HFFc6 (cell line): ENCODE measurements around the gene NUAK1. TPM values are rescaled to one million over a fixed set of nuclear protein-coding genes. Genes with fewer than 3 reads are reported as not detected.
A peak's percentile ranks its signal among the peaks of the same experiment; 100 is the strongest.

Experiments
- DNase-seq: peaks from one replicate; pipeline ENCODE4 v3.0.0-alpha.2; 2018
- H3K27ac Mint-ChIP-seq: 2 replicates; pipeline ENCODE4 v1.8.0; 2020; ENCODE audit warnings: mild to moderate bottlenecking, mixed read lengths
- H3K27me3 Mint-ChIP-seq: 2 replicates; pipeline ENCODE4 v1.8.0; 2021; ENCODE audit warnings: mild to moderate bottlenecking, moderate library complexity, mixed read lengths; ENCODE audit not compliant: insufficient read depth
- H3K36me3 Mint-ChIP-seq: 2 replicates; pipeline ENCODE4 v1.8.0; 2021; ENCODE audit warnings: low read depth, mixed read lengths
- H3K4me1 Mint-ChIP-seq: 2 replicates; pipeline ENCODE4 v1.8.0; 2020; ENCODE audit warnings: low read depth, mixed read lengths
- H3K4me3 Mint-ChIP-seq: 2 replicates; pipeline ENCODE4 v1.8.0; 2020; ENCODE audit warnings: mild to moderate bottlenecking, moderate library complexity, mixed read lengths
- H3K9me3 Mint-ChIP-seq: 2 replicates; pipeline ENCODE4 v1.8.0; 2020; ENCODE audit warnings: mild to moderate bottlenecking, mixed read lengths
- CTCF ChIP-seq: fragments of 200-600 bp; sonication (generic); IDR thresholded peaks from 2 replicates; pipeline ENCODE4 v1.5.0; 2021; ENCODE audit warnings: antibody characterized with exemption, mild to moderate bottlenecking
- total RNA-seq, 6 experiments: library from RNA; stranded (reverse); fragmentation: NEBNext Ultra II Directional; extraction: Animal tissue kit (Norgen Biotek cat#: 25700); gene quantifications; 2 replicates in 1 of 6; 3 replicates in 5 of 6; pipeline ENCODE4 v1.2.3, GENCODE V29; 2021

NUAK1 gene
- total RNA-seq, 6 experiments from 2014 or later: 11.0 to 37.3 (median 14.1) TPM

GRCh38 chr12:106066051-106066705, 72.6 kb downstream of the NUAK1 start:
- Mint-ChIP-seq H3K4me1 (peaks cover 38% of the 10 kb centered on the region), H3K27ac (no peak overlapping the region), H3K4me3 (peak overlapping the region; percentile 4; the same call in 1 of the 2 replicates), H3K27me3 (peaks cover 5% of the 10 kb centered on the region), H3K36me3 (peaks cover 70% of the 10 kb centered on the region), H3K9me3 (no peaks in the 10 kb centered on the region)
- DNase-seq: no peak
- TF ChIP-seq CTCF: no peak

- no peak for TF ChIP-seq CTCF
- peaks cover 38% of the 10 kb centered on the region for H3K4me1 Mint-ChIP-seq
- H3K27ac Mint-ChIP-seq: no peak overlapping the region
- H3K27me3 Mint-ChIP-seq: peaks cover 6% of the 10 kb centered on the region
- H3K4me3 Mint-ChIP-seq: no peak overlapping the region; the same call in 1 of the 2 replicates
- DNase-seq: no peak
- H3K36me3 Mint-ChIP-seq: peaks cover 63% of the 10 kb centered on the region
- no peaks in the 10 kb centered on the region for H3K9me3 Mint-ChIP-seq
Measured at GRCh38 chr12:106065506-106065905, 73.2 kb downstream of the NUAK1 start.

DNA sequence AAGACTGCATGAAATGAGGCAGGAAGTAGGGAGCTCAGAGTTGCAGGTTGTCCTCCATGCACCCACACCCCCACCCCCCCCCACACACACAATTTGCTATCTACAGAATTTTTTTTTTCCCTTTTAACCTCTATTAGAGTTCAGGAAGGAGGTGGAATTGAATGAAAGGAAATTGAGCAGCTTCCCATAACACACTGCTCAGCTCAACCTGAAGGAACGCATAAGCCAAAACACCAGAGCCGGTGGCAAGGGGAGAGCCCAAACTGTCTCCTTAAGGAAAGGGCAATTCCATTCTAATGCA, 74.1 kb downstream of the NUAK1 start:
- Mint-ChIP-seq H3K4me3 (no peak overlapping the region), H3K27me3 (peaks cover 9% of the 10 kb centered on the region), H3K4me1 (peaks cover 40% of the 10 kb centered on the region), H3K9me3 (no peaks in the 10 kb centered on the region), H3K27ac (no peak overlapping the region), H3K36me3 (peaks cover 55% of the 10 kb centered on the region)
- TF ChIP-seq CTCF: no peak
- DNase-seq: no peak

DNA sequence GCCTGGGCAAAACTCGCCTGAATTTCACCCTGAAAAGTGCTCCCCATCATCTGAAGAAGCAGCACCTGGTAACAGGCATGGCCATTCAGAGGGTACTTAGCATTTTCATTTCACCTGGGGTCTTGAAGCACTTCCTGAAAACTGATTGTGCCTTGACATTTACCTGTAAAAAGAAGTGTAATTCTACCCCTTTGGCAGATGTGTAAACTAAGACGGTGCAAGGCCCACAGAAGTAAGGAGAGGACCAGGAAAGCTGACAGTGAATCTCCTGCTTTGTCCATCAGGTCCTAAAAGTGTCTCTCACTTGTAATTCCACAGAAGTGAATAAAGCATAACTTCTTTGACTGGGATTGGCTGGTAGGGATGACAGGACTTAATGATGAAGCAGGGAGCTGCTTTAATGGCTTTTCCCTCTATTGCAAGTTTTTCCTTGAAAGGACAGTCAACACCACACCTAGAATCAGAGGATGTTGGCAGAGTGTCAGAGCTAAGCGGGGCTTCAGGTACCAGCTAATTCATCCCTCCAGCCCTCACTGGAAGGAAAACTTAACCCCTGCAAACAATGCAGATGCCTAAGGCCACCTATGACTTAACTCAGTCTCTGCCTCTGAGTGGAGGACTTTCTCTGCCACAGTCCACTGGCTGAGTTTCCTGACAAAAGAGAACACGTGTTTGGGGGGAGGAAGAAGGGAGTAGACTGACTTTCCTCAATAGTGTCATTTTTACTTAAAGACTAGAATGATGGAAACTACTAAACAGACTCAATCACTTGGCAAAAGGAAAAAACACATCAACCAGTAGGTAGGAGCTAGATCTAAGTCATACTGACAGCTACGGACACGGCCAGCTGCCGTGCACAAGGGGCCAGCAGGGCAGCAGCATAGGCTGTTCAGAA, 74.7 kb downstream of the NUAK1 start:
- Mint-ChIP-seq H3K9me3 (no peaks in the 10 kb centered on the region), H3K36me3 (peaks cover 49% of the 10 kb centered on the region), H3K27me3 (peaks cover 9% of the 10 kb centered on the region), H3K27ac (no peak overlapping the region), H3K4me1 (peaks cover 46% of the 10 kb centered on the region), H3K4me3 (peak overlapping the region; percentile 7; the same call in 1 of the 2 replicates)
- TF ChIP-seq CTCF: no peak
- no peak for DNase-seq

DNA sequence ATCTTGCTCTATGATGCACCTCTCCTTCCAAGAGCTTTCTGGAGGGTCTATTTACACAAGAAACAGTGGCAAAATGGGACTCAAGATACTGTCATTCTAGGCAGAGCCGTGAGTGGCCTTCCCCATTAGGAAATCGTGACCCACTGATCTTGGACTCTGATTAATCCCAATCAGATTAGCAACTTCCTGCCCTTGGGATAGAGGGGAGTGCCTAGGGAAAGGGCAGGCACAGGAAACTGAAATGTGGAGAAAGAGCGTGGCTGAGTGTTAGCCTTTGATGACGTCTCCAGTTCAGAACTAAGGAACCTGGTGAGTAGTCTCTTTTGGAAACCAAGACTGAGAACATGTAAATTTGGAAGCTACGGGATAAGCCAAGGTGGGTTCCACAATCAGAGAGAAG, 76.1 kb downstream of the NUAK1 start:
- TF ChIP-seq CTCF: no peak
- no peaks in the 10 kb centered on the region for H3K9me3 Mint-ChIP-seq
- no peak for DNase-seq
- peak overlapping the region; percentile 5 for H3K27ac Mint-ChIP-seq
- no peak overlapping the region for H3K4me3 Mint-ChIP-seq
- peaks cover 59% of the 10 kb centered on the region for H3K4me1 Mint-ChIP-seq
- peaks cover 9% of the 10 kb centered on the region for H3K27me3 Mint-ChIP-seq
- H3K36me3 Mint-ChIP-seq: peaks cover 42% of the 10 kb centered on the region
